Adrenal gland (tissue), 12 donors: Measurements from ENCODE around the gene HES4. TPM values are rescaled to one million over a fixed set of nuclear protein-coding genes. Genes with fewer than 3 reads are reported as not detected.
"Not testable (repeated sequence)": the region's sequence is repeated elsewhere in the genome, so short reads cannot be mapped to it uniquely, and the experiment has no call there.

ENCODE experiments used
- DNase-seq, 7 donors: peaks; one replicate each; pipeline ENCODE4 v3.0.0-alpha.2; 2019 to 2020
- H3K27ac ChIP-seq, 5 donors: fragments of 200-600 bp; sonication (generic) in 4 of 5; 1 replicate in 3 of 5; 2 replicates in 2 of 5; pipeline versions ENCODE4 v1.5.1 to v1.8.0; 2016 to 2020; ENCODE audit warnings: mild to moderate bottlenecking in 1 of 5
- H3K27me3 ChIP-seq: fragments of 200-600 bp; 2 replicates; pipeline ENCODE4 v1.8.0; 2021
- H3K36me3 ChIP-seq, 2 donors: fragments of 200-600 bp; replicated peaks in 1 of 2; 1 replicate in 1 of 2; 2 replicates in 1 of 2; pipeline versions ENCODE4 v1.5.1 to v1.8.0; 2018 to 2022
- H3K4me1 ChIP-seq, 2 donors: fragments of 200-600 bp; replicated peaks in 1 of 2; 1 replicate in 1 of 2; 2 replicates in 1 of 2; pipeline versions ENCODE4 v1.5.1 to v1.8.0; 2018 to 2021
- H3K4me3 ChIP-seq, 4 donors: fragments of 200-600 bp; sonication (generic) in 3 of 4; one replicate each; pipeline ENCODE4 v1.5.1; 2016 to 2018
- H3K9me3 ChIP-seq, 3 donors: fragments of 200-600 bp; sonication (generic) in 1 of 3; replicated peaks in 1 of 3; 1 replicate in 2 of 3; 2 replicates in 1 of 3; pipeline versions ENCODE4 v1.5.1 to v1.8.0; 2016 to 2021
- POLR2A ChIP-seq, 2 donors: fragments of 450-650 bp; IDR thresholded peaks; one replicate each; pipeline ENCODE4 v1.6.1; 2017; ENCODE audit warnings: antibody characterized with exemption in 2 of 2, mild to moderate bottlenecking in 2 of 2, moderate library complexity in 1 of 2
- WGBS, 4 donors: extraction: QIAGEN DNeasy Blood & Tissue Kit in 2 of 4; methylation state at CpG; one replicate each; pipeline versions ENCODE4 v1.1.5 to v1.1.7; 2013 to 2017; 5-methylcytosine and 5-hydroxymethylcytosine counted together
- intact Hi-C, 2 donors: fragments of 100-400 bp; cut with DNase I; formaldehyde crosslinking; loops; one replicate each; pipeline versions ENCODE4 v1.14.1 to v1.15.0; 2022 to 2023
- polyA plus RNA-seq, 3 donors: library from polyadenylated mRNA; stranded (reverse); fragments of 200-250 nt in 2 of 3; fragments of 350-450 nt in 1 of 3; fragmentation: Illumina TruSeq in 1 of 3; extraction: RNeasy Lipid Tissue Mini Kit (QIAGEN cat#74804) in 1 of 3; gene quantifications; one replicate each; pipeline ENCODE4 v1.2.3, GENCODE V29; 2013 to 2014
- total RNA-seq, 9 donors: library from RNA; depleted of rRNA in 4 of 9; stranded (reverse); fragments of >200 nt in 4 of 9; fragments of 120-200 nt in 1 of 9; fragmentation: NEBNext Ultra II Directional in 1 of 9; extraction: Animal tissue kit (Norgen Biotek cat#: 25700) in 1 of 9; gene quantifications; one replicate each; pipeline versions ENCODE4 v1.1.0 to v1.2.4, GENCODE V29; 2013 to 2023
- TF ChIP-seq, protein P1 (sequence below), 6 experiments: fragments of 450-650 bp in 4 of 6; fragments of 200-600 bp in 2 of 6; sonication (generic) in 1 of 6; IDR thresholded peaks; 1 replicate in 5 of 6; 2 replicates in 1 of 6; pipeline versions ENCODE4 v1.5.1 to v1.8.0; 2016 to 2021; ENCODE audit warnings: antibody characterized with exemption in 6 of 6, mild to moderate bottlenecking in 2 of 6, moderate library complexity in 1 of 6
- donor health status: healthy with polysubstance abuse.
- donor health status: Bipolar disorder and iron deficiency.
- donor health status: DM: yes; HTN: yes; CAD: no.
- donor health status: DM: no; HTN: no; CAD: no.
- donor health status: DM: no; HTN: no; CAD: no.
- donor health status: DM: yes; HTN: yes; CAD: no.

The HES4 gene
- total and polyA plus RNA-seq, 12 donors = 3.1 to 29.8 (median 6.4) TPM; not detected in 1

DNA sequence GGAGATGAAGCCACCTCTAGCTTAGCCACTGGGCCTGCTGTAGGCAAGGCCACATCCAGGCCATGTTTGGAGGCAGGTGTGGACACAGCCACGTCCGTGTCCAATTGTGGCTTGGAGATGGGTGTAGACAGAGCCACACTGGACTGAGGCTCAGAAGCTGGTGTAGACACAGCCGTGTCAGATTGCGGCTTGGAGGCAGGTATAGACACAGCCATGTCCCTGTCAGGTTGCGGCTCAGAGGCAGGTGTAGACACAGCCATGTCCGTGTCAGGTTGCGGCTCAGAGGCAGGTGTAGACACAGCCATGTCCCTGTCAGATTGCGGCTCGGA lies 20.2 kb downstream of the HES4 start:
- DNase-seq = no peak
- H3K27ac ChIP-seq = no peak overlapping the region
- H3K4me3 ChIP-seq = no peak overlapping the region
- 81 to 96% (median 91%) methylated on average over 5 to 9 of the region's 9 CpGs for whole genome bisulfite sequencing, 4 donors
- H3K27me3 ChIP-seq = peaks cover 36% of the 10 kb centered on the region
- H3K9me3 ChIP-seq = no peaks in the 10 kb centered on the region
- no peaks in the 10 kb centered on the region for H3K36me3 ChIP-seq
- H3K4me1 ChIP-seq = no peaks in the 10 kb centered on the region
- TF ChIP-seq, protein P1, sequence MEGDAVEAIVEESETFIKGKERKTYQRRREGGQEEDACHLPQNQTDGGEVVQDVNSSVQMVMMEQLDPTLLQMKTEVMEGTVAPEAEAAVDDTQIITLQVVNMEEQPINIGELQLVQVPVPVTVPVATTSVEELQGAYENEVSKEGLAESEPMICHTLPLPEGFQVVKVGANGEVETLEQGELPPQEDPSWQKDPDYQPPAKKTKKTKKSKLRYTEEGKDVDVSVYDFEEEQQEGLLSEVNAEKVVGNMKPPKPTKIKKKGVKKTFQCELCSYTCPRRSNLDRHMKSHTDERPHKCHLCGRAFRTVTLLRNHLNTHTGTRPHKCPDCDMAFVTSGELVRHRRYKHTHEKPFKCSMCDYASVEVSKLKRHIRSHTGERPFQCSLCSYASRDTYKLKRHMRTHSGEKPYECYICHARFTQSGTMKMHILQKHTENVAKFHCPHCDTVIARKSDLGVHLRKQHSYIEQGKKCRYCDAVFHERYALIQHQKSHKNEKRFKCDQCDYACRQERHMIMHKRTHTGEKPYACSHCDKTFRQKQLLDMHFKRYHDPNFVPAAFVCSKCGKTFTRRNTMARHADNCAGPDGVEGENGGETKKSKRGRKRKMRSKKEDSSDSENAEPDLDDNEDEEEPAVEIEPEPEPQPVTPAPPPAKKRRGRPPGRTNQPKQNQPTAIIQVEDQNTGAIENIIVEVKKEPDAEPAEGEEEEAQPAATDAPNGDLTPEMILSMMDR (IDR thresholded peaks at IDR 0.05) = no peak
- no peak for TF ChIP-seq POLR2A (IDR thresholded peaks at IDR 0.05)
- intact Hi-C loops = loop anchor here (10.0 kb wide), 2 partner anchors 75 to 315 kb away; no protein-coding TSS in a partner anchor

DNA sequence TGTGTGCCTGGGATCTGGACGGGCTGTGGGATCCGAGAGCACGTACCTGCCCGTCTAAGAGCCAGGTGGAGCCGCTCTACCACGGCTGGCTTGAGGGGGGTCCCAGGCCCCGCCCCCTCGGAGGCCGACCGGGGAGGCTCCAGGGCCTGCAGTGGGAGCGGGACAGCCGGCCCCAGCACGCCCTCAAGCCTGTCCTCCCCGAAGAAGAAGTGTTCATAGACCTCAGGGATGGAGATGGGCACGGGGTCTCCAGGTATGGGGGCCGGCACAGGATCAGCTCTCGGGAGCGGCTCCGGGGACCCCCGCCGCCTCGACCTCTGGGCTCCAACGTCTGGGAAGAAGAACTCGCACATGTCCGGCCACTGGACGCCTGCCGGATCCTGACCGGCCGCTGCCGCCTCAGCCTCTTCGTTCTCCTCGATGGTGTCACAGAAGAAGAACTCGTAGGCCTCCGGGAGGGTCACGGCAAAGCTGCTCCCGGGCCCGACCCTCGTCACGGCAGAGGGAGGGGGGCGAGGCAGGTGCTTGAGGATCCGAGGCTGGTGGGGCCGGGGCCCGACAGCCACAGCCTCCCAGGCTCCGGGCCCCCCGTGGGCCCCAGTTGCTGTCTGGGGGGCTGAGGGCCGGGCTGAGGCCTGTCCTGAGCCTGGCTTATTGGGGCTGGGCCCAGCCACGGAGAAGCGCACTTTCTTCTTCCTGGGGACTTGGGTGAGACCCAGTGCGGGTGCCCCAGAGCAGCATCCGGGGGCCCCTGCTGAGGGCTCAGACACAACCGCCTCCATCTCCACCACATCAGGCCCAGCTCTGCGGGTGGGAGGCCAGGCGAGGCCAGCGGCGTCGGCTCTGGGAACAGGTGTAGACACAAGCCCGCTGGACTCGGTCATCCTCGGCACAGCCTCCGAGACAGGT lies 20.8 kb downstream of the HES4 start:
- Histone ChIP-seq H3K4me3 (no peak overlapping the region), H3K4me1 (no peaks in the 10 kb centered on the region), H3K27me3 (peaks cover 40% of the 10 kb centered on the region), H3K9me3 (no peaks in the 10 kb centered on the region), H3K36me3 (no peaks in the 10 kb centered on the region), H3K27ac (no peak overlapping the region)
- DNase-seq = no peak
- intact Hi-C loops = loop anchor here in 1 of 2 donors (10.0 kb wide), 1 partner anchor 74 kb away; no protein-coding TSS in a partner anchor
- TF ChIP-seq, protein P1 (IDR thresholded peaks at IDR 0.05) = no peak
- no peak for TF ChIP-seq POLR2A (IDR thresholded peaks at IDR 0.05)
- WGBS, 4 donors = 82 to 87% (median 86%) methylated on average over 27 to 60 of the region's 60 CpGs

DNA sequence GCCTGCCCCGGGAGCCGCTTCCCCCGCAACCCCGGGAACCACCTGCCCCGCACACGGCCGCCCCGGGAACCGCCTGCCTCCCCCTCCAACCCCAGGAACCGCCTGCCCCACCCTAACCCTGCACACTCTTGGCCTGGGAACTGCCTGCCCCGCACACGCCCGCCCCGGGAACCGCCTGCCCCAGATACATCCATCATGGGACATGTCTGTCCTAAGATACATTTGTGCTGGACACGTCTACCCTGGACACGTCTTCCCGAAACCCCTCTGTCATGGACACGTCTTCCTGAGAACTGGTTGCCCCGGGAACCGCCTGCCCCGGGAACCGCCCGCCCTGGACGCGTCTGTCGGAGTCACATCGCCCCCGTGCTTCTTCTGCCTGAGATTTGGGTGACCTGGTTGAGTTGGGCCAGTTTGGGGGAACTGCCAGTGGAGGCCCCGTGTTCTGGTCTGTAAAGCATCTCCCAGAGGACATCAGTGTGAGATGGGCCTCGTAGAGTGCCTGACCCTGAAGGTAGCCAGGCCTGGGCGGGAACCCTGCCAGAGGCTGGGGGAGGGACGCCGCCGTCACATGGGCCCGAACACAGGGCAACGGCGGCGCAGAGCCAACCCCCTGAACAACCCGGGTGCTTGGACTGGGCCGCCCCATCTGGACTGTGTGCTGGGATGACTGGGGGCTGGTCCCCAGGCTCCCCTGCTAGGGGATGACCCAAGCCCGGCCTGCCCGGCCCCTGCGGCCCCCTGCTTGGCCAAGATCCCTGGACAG lies 21.6 kb downstream of the HES4 start:
- no peaks in the 10 kb centered on the region for H3K9me3 ChIP-seq
- H3K36me3 ChIP-seq = no peaks in the 10 kb centered on the region
- no peaks in the 10 kb centered on the region for H3K4me1 ChIP-seq
- intact Hi-C loops = loop anchor here in 1 of 2 donors (10.0 kb wide), 1 partner anchor 73 kb away; no protein-coding TSS in a partner anchor
- 85 to 91% (median 88%) methylated on average over 14 to 44 of the region's 44 CpGs for WGBS, 4 donors
- no peak for DNase-seq
- H3K27me3 ChIP-seq = peaks cover 48% of the 10 kb centered on the region
- no peak overlapping the region for H3K4me3 ChIP-seq
- H3K27ac ChIP-seq = no peak overlapping the region
- TF ChIP-seq, protein P1 (IDR thresholded peaks at IDR 0.05) = no peak
- TF ChIP-seq POLR2A (IDR thresholded peaks at IDR 0.05) = no peak

DNA sequence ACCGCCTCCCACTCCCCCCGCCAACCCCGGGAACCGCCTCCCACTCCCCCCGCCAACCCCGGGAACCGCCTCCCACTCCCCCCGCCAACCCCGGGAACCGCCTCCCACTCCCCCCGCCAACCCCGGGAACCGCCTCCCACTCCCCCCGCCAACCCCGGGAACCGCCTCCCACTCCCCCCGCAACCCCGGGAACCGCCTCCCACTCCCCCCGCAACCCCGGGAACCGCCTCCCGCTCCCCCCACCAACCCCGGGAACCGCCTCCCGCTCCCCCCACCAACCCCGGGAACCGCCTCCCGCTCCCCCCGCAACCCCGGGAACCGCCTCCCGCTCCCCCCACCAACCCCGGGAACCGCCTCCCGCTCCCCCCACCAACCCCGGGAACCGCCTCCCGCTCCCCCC lies 23.1 kb downstream of the HES4 start:
- 58 to 75% methylated on average over 13 to 15 of the region's 39 CpGs; no CpG with 5 or more reads in 2 of the 4 donors for WGBS, 4 donors
- not testable (repeated sequence) for H3K27ac ChIP-seq, H3K4me1 ChIP-seq, DNase-seq, H3K9me3 ChIP-seq, H3K36me3 ChIP-seq, H3K4me3 ChIP-seq
- intact Hi-C loops = loop anchor here in 1 of 2 donors (10.0 kb wide), 1 partner anchor 72 kb away; no protein-coding TSS in a partner anchor
- peaks cover 48% of the 10 kb centered on the region for H3K27me3 ChIP-seq
